CD4-positive, CD25-positive, alpha-beta regulatory T cell (primary cell): ENCODE measurements around the gene NFIB. TPM values are rescaled to one million over a fixed set of nuclear protein-coding genes. Genes with fewer than 3 reads are reported as not detected.

Source experiments
- ATAC-seq, 2 donors: fragments of 150-1000 bp; cut with Tn5 transposase; one replicate each; pipeline ENCODE4 v1.10.0; 2021; ENCODE audit warnings: low read depth in 2 of 2, moderate number of reproducible peaks in 2 of 2, moderate library complexity in 1 of 2
- DNase-seq, 3 donors: peaks; one replicate each; pipeline versions ENCODE4 v3.0.0 to v3.0.0-alpha.2; 2012 to 2022; ENCODE audit warnings: mixed read lengths in 1 of 3
- H3K27ac ChIP-seq: one replicate; pipeline ENCODE4 v1.7.0; 2013; ENCODE audit warnings: mild to moderate bottlenecking, low read length; ENCODE audit not compliant: insufficient read depth, poor library complexity, severe bottlenecking
- H3K27me3 ChIP-seq: one replicate; pipeline ENCODE4 v1.7.0; 2013; ENCODE audit warnings: low read length; ENCODE audit not compliant: control insufficient read depth, insufficient read depth
- H3K36me3 ChIP-seq: one replicate; pipeline ENCODE4 v1.7.0; 2013; ENCODE audit warnings: mild to moderate bottlenecking, low read length, moderate library complexity; ENCODE audit not compliant: control insufficient read depth, insufficient read depth
- H3K4me1 ChIP-seq: 2 replicates; pipeline ENCODE4 v1.7.0; 2013; ENCODE audit warnings: mild to moderate bottlenecking, low read length; ENCODE audit not compliant: insufficient read depth, control insufficient read depth, poor library complexity, severe bottlenecking
- H3K4me3 ChIP-seq: one replicate; pipeline ENCODE4 v1.7.0; 2013; ENCODE audit warnings: low read depth, mild to moderate bottlenecking, low read length, moderate library complexity
- H3K9me3 ChIP-seq, 2 experiments: 1 replicate in 1 of 2; 2 replicates in 1 of 2; pipeline ENCODE4 v1.7.0; 2013; ENCODE audit warnings: low read length in 2 of 2, mild to moderate bottlenecking in 1 of 2, moderate library complexity in 1 of 2; ENCODE audit not compliant: control insufficient read depth in 2 of 2
- H3K27ac Mint-ChIP-seq, 3 donors: one replicate each; pipeline ENCODE4 v1.8.0; 2020 to 2022; ENCODE audit warnings: mild to moderate bottlenecking in 3 of 3, mixed read lengths in 3 of 3, moderate library complexity in 2 of 3
- H3K27me3 Mint-ChIP-seq: one replicate; pipeline ENCODE4 v1.8.0; 2022; ENCODE audit warnings: mild to moderate bottlenecking, mixed read lengths
- H3K36me3 Mint-ChIP-seq: one replicate; pipeline ENCODE4 v1.8.0; 2020; ENCODE audit warnings: mixed read lengths
- H3K4me1 Mint-ChIP-seq, 4 donors: one replicate each; pipeline ENCODE4 v1.8.0; 2020 to 2022; ENCODE audit warnings: mixed read lengths in 4 of 4, mild to moderate bottlenecking in 1 of 4
- H3K4me3 Mint-ChIP-seq, 4 donors: one replicate each; pipeline ENCODE4 v1.8.0; 2020 to 2022; ENCODE audit warnings: mild to moderate bottlenecking in 4 of 4, mixed read lengths in 4 of 4, moderate library complexity in 3 of 4
- H3K9me3 Mint-ChIP-seq, 7 donors: one replicate each; pipeline ENCODE4 v1.8.0; 2020 to 2022; ENCODE audit warnings: mixed read lengths in 7 of 7, mild to moderate bottlenecking in 3 of 7, moderate library complexity in 2 of 7
- polyA plus RNA-seq, 4 donors: library from polyadenylated mRNA; unstranded; fragments of 300-500 nt; fragmentation: Illumina TruSeq; gene quantifications; one replicate each; pipeline ENCODE4 v1.2.3, GENCODE V29; 2021
- total RNA-seq: library from RNA; stranded (reverse); gene quantifications from one replicate; pipeline ENCODE4 v1.2.3, GENCODE V29; 2022

Gene NFIB
- total and polyA plus RNA-seq, 5 donors from 2014 or later, result 0.20 TPM; not detected in 4

GRCh38 chr9:14251154-14252071, 62.5 kb downstream of the NFIB start:
- Histone ChIP-seq H3K4me3 (no peak overlapping the region), H3K27ac (no peak overlapping the region), H3K9me3 (no peaks in the 10 kb centered on the region), H3K27me3 (no peaks in the 10 kb centered on the region), H3K36me3 (no peaks in the 10 kb centered on the region), H3K4me1 (no peaks in the 10 kb centered on the region)
- peaks cover 0 to 3% (median 0%) of the 10 kb centered on the region in 7 donors for H3K9me3 Mint-ChIP-seq
- H3K27me3 Mint-ChIP-seq, result peaks cover 4% of the 10 kb centered on the region
- no peak overlapping the region for H3K27ac Mint-ChIP-seq
- ATAC-seq (no peak), DNase-seq (no peak)
- H3K4me3 Mint-ChIP-seq, result no peak overlapping the region
- no peaks in the 10 kb centered on the region for H3K4me1 Mint-ChIP-seq
- H3K36me3 Mint-ChIP-seq, result no peaks in the 10 kb centered on the region

GRCh38 chr9:14250794-14251153, 63.2 kb downstream of the NFIB start:
- Histone ChIP-seq H3K27ac (no peak overlapping the region), H3K4me1 (no peaks in the 10 kb centered on the region), H3K27me3 (no peaks in the 10 kb centered on the region), H3K9me3 (no peaks in the 10 kb centered on the region), H3K36me3 (no peaks in the 10 kb centered on the region), H3K4me3 (no peak overlapping the region)
- no peaks in the 10 kb centered on the region for H3K36me3 Mint-ChIP-seq
- peaks cover 0 to 4% (median 0%) of the 10 kb centered on the region in 7 donors for H3K9me3 Mint-ChIP-seq
- H3K27ac Mint-ChIP-seq, result no peak overlapping the region
- no peak for ATAC-seq
- DNase-seq, result no peak
- H3K4me3 Mint-ChIP-seq, result no peak overlapping the region
- H3K4me1 Mint-ChIP-seq, result no peaks in the 10 kb centered on the region
- H3K27me3 Mint-ChIP-seq, result peaks cover 4% of the 10 kb centered on the region

- no peak for DNase-seq
- Mint-ChIP-seq H3K9me3 (peaks cover 0 to 4% (median 0%) of the 10 kb centered on the region in 7 donors), H3K4me1 (no peaks in the 10 kb centered on the region)
These were observed 64.4 kb downstream of the NFIB start for GRCh38 chr9:14249527-14249926.

GRCh38 chr9:14248149-14248548, 65.8 kb downstream of the NFIB start:
- ATAC-seq (no peak), DNase-seq (no peak)
- H3K4me1 ChIP-seq, result no peaks in the 10 kb centered on the region
- H3K9me3 ChIP-seq, result no peaks in the 10 kb centered on the region
- no peaks in the 10 kb centered on the region for H3K36me3 ChIP-seq
- H3K27me3 ChIP-seq, result no peaks in the 10 kb centered on the region
- Mint-ChIP-seq H3K36me3 (no peaks in the 10 kb centered on the region), H3K4me3 (no peak overlapping the region), H3K9me3 (peaks cover 0 to 4% (median 0%) of the 10 kb centered on the region in 7 donors), H3K27me3 (peaks cover 4% of the 10 kb centered on the region), H3K4me1 (no peaks in the 10 kb centered on the region), H3K27ac (no peak overlapping the region)
- H3K27ac ChIP-seq, result no peak overlapping the region
- H3K4me3 ChIP-seq, result no peak overlapping the region

More at GRCh38 chr9:14249527-14249926, 64.4 kb downstream of the NFIB start:
- Mint-ChIP-seq H3K27ac (no peak overlapping the region), H3K4me3 (no peak overlapping the region), H3K27me3 (peaks cover 4% of the 10 kb centered on the region), H3K36me3 (no peaks in the 10 kb centered on the region)
- no peaks in the 10 kb centered on the region for H3K27me3 ChIP-seq
- no peaks in the 10 kb centered on the region for H3K9me3 ChIP-seq
- no peak for ATAC-seq
- no peak overlapping the region for H3K4me3 ChIP-seq
- H3K4me1 ChIP-seq, result no peaks in the 10 kb centered on the region
- H3K36me3 ChIP-seq, result no peaks in the 10 kb centered on the region
- no peak overlapping the region for H3K27ac ChIP-seq

GRCh38 chr9:14247577-14247976, 66.4 kb downstream of the NFIB start:
- Mint-ChIP-seq H3K36me3 (no peaks in the 10 kb centered on the region), H3K27me3 (peaks cover 4% of the 10 kb centered on the region), H3K4me1 (no peaks in the 10 kb centered on the region), H3K9me3 (peaks cover 0 to 5% (median 0%) of the 10 kb centered on the region in 7 donors), H3K4me3 (no peak overlapping the region), H3K27ac (no peak overlapping the region)
- no peaks in the 10 kb centered on the region for H3K27me3 ChIP-seq
- H3K36me3 ChIP-seq, result no peaks in the 10 kb centered on the region
- no peaks in the 10 kb centered on the region for H3K9me3 ChIP-seq
- ATAC-seq (no peak), DNase-seq (no peak)
- H3K4me1 ChIP-seq, result no peaks in the 10 kb centered on the region
- no peak overlapping the region for H3K27ac ChIP-seq
- H3K4me3 ChIP-seq, result no peak overlapping the region

GRCh38 chr9:14246951-14247350, 67.0 kb downstream of the NFIB start:
- Histone ChIP-seq H3K4me1 (no peaks in the 10 kb centered on the region), H3K36me3 (no peaks in the 10 kb centered on the region), H3K27me3 (no peaks in the 10 kb centered on the region), H3K4me3 (no peak overlapping the region), H3K9me3 (no peaks in the 10 kb centered on the region), H3K27ac (no peak overlapping the region)
- DNase-seq, result no peak
- Mint-ChIP-seq H3K4me1 (no peaks in the 10 kb centered on the region), H3K27ac (no peak overlapping the region), H3K9me3 (peaks cover 0 to 6% (median 0%) of the 10 kb centered on the region in 7 donors), H3K4me3 (no peak overlapping the region), H3K27me3 (peaks cover 4% of the 10 kb centered on the region), H3K36me3 (no peaks in the 10 kb centered on the region)
- no peak for ATAC-seq

GRCh38 chr9:14245901-14246525, 67.9 kb downstream of the NFIB start:
- no peak for DNase-seq
- no peaks in the 10 kb centered on the region for H3K36me3 Mint-ChIP-seq
- H3K4me1 ChIP-seq, result no peaks in the 10 kb centered on the region

More at GRCh38 chr9:14245901-14246525, 67.9 kb downstream of the NFIB start:
- ATAC-seq, result no peak
- H3K9me3 ChIP-seq, result no peaks in the 10 kb centered on the region
- no peak overlapping the region for H3K27ac ChIP-seq
- H3K27me3 ChIP-seq, result no peaks in the 10 kb centered on the region
- H3K27ac Mint-ChIP-seq, result no peak overlapping the region
- no peak overlapping the region for H3K4me3 Mint-ChIP-seq
- H3K4me3 ChIP-seq, result no peak overlapping the region
- peaks cover 0 to 6% (median 0%) of the 10 kb centered on the region in 7 donors for H3K9me3 Mint-ChIP-seq
- H3K4me1 Mint-ChIP-seq, result no peaks in the 10 kb centered on the region
- no peaks in the 10 kb centered on the region for H3K36me3 ChIP-seq
- H3K27me3 Mint-ChIP-seq, result peaks cover 4% of the 10 kb centered on the region
